CD4-positive, alpha-beta T cell treated with Interleukin-12 subunit alpha and Interleukin-12 subunit beta, for 1 hour (primary cell): Measurements from ENCODE around the gene CC2D1B.

Experiments
- DNase-seq: peaks from one replicate; pipeline ENCODE4 v3.0.0-alpha.2; 2020

Gene CC2D1B

GRCh38 chr1:52358851-52359497 is 7.0 kb downstream of the CC2D1B start:
- DNase-seq = no peak

DNA sequence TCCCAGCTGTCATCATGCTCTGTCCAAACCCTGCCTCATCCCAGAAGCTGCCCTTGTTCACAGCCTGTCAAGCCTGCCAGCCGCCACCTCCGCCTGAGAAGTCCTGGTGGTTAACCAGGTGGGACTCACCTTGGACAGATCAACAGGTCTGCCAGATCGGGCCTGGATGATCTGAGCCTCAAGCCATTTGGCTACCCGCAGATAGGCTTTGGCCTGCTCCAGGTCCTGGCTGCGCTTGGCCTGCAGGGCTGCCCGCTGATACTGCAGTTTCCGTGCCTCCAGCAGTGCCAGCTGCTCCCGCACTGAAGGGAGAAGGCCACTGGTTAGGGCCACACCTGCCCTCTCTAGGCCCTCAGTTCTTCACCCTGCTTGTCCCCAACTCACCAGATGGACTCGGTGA is 8.6 kb downstream of the CC2D1B start:
- no peak for DNase-seq

DNA sequence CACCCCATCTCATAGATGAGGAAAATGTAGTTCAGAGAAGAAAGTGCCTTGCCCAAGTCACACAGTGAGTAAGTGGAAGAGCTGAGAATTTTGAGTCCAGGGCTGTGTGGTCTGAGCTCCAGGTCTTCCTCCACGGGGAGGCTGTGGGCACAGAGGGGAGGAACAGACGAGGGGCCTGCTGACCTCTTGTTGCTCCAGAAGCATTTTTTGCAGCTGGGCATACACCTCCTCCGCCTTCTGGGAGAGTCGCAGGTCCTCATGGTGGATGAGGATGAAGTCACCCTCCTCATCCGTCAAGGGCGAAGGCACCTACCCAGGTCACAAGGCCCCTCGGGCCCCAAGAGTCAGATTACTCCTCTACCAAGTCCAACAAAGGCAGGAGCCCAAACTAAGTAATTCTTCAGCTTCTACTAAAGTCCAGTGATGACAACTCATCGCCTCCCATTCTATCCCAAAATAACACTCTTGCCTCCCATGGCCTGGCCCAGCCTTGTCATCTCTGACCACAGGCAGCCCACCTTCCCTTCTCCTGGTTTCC is 9.1 kb downstream of the CC2D1B start:
- DNase-seq = no peak

- no peak for DNase-seq
Observed at GRCh38 chr1:52355847-52356505, 10.0 kb downstream of the CC2D1B start.

GRCh38 chr1:52355436-52355835 is 10.6 kb downstream of the CC2D1B start:
- no peak for DNase-seq

DNA sequence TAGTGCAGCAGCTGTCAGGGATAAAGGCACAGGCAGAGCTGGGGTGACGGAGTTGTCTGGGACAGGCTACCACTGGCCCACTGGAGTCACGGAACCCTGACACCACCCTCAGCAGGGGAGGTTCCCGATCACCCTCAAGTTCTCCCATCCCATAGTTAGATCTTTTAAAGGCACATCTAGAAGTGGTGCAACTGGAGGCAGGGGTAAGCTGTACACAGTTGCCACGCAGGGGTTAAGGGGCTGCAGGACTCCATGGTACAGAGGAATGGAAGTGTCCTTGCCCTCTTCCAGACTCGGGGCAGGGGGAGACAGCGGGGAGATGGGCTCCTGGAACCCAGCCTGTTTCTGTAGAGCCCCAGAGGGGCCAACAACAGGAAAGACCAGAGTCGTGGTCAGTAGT is 13.3 kb downstream of the CC2D1B start:
- no peak for DNase-seq

GRCh38 chr1:52348704-52349300 is 17.2 kb downstream of the CC2D1B start:
- no peak for DNase-seq

DNA sequence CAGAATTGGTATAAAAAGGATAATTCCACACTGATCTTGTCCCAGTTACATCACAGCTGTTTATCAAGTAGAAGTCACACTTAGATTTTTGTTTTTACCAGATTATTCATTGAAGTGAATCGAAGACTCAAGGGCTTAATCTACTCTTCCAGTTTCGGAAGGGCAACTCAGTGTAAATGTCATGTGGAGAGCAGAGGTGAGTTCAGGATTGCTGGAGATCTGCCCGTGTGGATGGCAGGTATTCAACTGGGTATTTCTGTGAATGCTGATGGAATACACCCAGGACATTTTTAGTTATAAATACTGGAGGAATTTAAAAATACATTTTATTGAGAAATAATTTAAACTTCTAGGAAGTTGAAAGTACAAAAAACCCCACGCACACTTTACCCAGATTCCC is 19.4 kb downstream of the CC2D1B start:
- DNase-seq = no peak

DNA sequence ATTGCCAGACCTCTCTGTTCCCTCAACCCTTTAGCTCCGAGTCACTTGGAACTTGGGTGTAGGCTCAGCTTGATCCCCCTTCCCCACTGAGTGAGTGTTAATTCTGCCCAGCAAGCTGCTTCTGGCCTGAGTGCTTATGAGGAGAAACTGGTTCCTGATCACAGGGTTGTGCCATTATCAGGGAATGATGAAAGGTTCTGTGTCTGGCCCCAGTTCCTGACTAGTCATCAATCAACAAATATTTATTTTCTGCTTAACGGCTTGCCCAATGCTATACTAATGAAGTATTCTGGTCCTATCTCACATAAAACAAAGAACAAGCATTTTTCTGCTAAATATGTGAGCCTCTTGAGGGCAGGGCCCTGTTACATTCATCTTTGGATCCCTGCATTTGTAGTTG is 20.8 kb downstream of the CC2D1B start:
- DNase-seq = no peak

DNA sequence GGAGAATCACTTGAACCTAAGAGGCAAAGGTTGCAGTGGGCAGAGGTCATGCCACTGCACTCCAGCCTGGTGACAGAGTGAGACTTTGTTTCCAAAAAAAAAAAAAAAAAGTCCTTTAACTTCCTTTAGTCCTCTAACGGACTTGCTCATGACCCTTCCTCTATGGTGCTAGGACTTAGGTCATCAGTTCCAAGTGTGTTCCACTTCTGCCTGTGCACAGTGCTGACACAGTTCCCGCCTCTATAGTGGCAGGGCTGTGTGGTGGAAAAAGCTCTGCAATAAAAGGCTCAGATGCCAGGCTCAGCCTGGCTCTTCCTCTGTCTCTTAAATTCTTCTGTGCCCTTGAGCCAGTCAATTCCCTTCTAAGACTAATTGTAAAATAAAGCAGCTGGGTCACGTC is 22.0 kb downstream of the CC2D1B start:
- no peak for DNase-seq

- no peak for DNase-seq
Observed at GRCh38 chr1:52341655-52342260, 24.2 kb downstream of the CC2D1B start.

DNA sequence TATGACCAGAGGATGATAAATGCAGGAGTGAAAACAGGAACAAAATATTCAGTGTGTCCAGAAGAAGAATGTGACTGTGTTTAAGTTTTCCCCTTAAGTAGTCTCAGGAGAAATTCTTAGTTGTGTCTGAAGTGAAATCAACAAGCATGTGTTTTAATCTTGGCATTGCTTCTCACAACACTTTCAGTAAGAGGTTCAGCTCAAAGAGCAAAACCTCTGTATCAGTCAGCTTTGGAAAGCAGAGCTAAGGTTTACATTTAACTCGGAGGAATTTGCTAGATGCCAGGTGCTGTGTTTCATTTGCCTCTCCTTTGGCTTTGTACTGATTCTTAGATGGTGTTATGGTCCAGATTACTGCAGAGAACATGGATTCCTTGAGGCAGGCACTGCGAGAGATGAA is 28.6 kb downstream of the CC2D1B start:
- no peak for DNase-seq

- DNase-seq = no peak
Observed at GRCh38 chr1:52334906-52335528, 31.0 kb downstream of the CC2D1B start.

GRCh38 chr1:52332411-52332810 is 33.6 kb downstream of the CC2D1B start:
- no peak for DNase-seq

- no peak for DNase-seq
Observed at GRCh38 chr1:52328615-52329014, 37.4 kb downstream of the CC2D1B start.

- no peak for DNase-seq
Observed at GRCh38 chr1:52325786-52326185, 40.2 kb downstream of the CC2D1B start.

- no peak for DNase-seq
Observed at GRCh38 chr1:52323731-52324130, 42.3 kb downstream of the CC2D1B start.

- DNase-seq = no peak
Observed at GRCh38 chr1:52321061-52321460, 44.9 kb downstream of the CC2D1B start.

DNA sequence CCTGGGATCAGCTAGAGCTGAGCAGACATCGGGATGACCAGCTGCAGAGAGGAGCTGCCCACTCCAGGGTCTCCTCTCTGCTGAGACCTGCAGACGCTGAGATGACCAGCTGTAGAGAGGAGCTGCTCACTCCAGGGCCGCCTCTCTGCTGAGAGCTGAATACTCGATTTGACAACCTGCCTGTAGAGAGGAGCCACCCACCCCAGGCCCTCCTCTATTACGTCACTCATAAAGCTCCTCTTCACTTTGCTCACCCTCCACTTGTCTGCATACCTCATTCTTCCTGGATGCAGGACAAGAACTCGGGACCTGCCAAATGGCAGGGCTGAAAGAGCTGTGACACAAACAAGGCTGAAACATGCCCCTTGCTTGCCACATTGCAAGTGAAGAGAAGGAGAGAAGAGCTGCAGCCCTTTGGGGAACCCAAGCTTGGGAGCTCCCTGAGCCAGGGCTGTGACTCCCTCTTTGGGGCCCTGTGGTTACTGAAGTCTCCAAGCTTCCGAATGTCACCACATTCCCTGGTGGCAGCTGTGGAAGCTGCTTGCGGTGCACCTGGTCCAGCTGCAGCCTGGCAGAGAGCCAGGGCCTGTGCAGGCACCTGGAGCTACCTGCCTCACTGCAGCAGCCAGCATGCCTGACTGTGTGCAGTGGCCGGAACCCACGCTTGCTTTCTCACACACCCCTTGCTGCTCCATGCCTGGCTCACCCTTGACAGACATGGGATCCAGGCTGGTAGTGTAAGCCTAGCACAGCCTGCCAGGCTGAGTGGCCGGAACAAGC is 59.6 kb downstream of the CC2D1B start:
- DNase-seq = no peak

GRCh38 chr1:52305417-52306226 is 60.4 kb downstream of the CC2D1B start:
- no peak for DNase-seq
